GM20000 (cell line): ENCODE measurements around the gene TCF12.

ENCODE experiments used
- DNase-seq: peaks from one replicate; pipeline ENCODE4 v3.0.0; 2012; ENCODE audit warnings: low spot score
- CTCF ChIP-seq: IDR thresholded peaks from 2 replicates; pipeline ENCODE4 v1.5.1; 2012; ENCODE audit warnings: mild to moderate bottlenecking, control low read depth; ENCODE audit errors: extremely low read depth, missing control alignments

TCF12 gene

GRCh38 chr15:56893364-56893678 is 25.1 kb upstream of the TCF12 start:
- no peak for TF ChIP-seq CTCF
- DNase-seq = no peak

GRCh38 chr15:56894601-56895000 is 23.8 kb upstream of the TCF12 start:
- DNase-seq = no peak
- no peak for TF ChIP-seq CTCF

- no peak for TF ChIP-seq CTCF
- DNase-seq = no peak
These were observed 16.5 kb upstream of the TCF12 start for GRCh38 chr15:56901931-56902330.

GRCh38 chr15:56906766-56907165 is 11.7 kb upstream of the TCF12 start:
- DNase-seq = no peak
- TF ChIP-seq CTCF = no peak

- TF ChIP-seq CTCF = no peak
- DNase-seq = no peak
These were observed 7.6 kb upstream of the TCF12 start for GRCh38 chr15:56910801-56911200.

- no peak for DNase-seq
- TF ChIP-seq CTCF = no peak
These were observed 5.2 kb upstream of the TCF12 start for GRCh38 chr15:56913241-56913640.

- no peak for TF ChIP-seq CTCF
These were observed 4.8 kb upstream of the TCF12 start for GRCh38 chr15:56913670-56914069.

More at GRCh38 chr15:56913670-56914069, 4.8 kb upstream of the TCF12 start:
- no peak for DNase-seq
